HG02885 (cell line): ENCODE results near the gene ZNF439.
A peak's percentile ranks its signal among the peaks of the same experiment; 100 is the strongest.
"Not testable (repeated sequence)": the region's sequence is repeated elsewhere in the genome, so short reads cannot be mapped to it uniquely, and the experiment has no call there.

ENCODE experiments used
- ATAC-seq: cut with Tn5 transposase; IDR thresholded peaks from one replicate; pipeline ENCODE4 v1.9.1; 2021; ENCODE audit warnings: mild to moderate bottlenecking; ENCODE audit not compliant: unreplicated experiment, poor library complexity

ZNF439 gene

GRCh38 chr19:11848594-11849469 lies at the start of gene ZNF439:
ZNF439 (plus strand) TSS chr19:11848726; CDS start chr19:11848868, 142 bp downstream.
- no peak for ATAC-seq

- no peak for ATAC-seq
These were observed 42.0 kb upstream of the ZNF439 start for GRCh38 chr19:11806354-11807098.

- no peak for ATAC-seq
These were observed 41.5 kb upstream of the ZNF439 start for GRCh38 chr19:11807099-11807380.

GRCh38 chr19:11813703-11814028 lies 34.9 kb upstream of the ZNF439 start:
- ATAC-seq: no peak

- peak; percentile 97 for ATAC-seq
These were observed 34.4 kb upstream of the ZNF439 start, which contains the start of gene ZNF440 for GRCh38 chr19:11814029-11814699. ZNF440 (plus strand) TSS chr19:11814273; CDS start chr19:11814448, 175 bp downstream.

- ATAC-seq: no peak
These were observed 33.9 kb upstream of the ZNF439 start for GRCh38 chr19:11814700-11815035.

- no peak for ATAC-seq
These were observed 26.9 kb upstream of the ZNF439 start for GRCh38 chr19:11821474-11822109.

GRCh38 chr19:11828957-11829876 lies 19.3 kb upstream of the ZNF439 start:
- not testable (repeated sequence) for ATAC-seq

GRCh38 chr19:11832253-11832912 lies 16.1 kb upstream of the ZNF439 start:
- no peak for ATAC-seq

GRCh38 chr19:11833541-11833940 lies 15.0 kb upstream of the ZNF439 start:
- ATAC-seq: no peak

GRCh38 chr19:11835626-11836066 lies 12.9 kb upstream of the ZNF439 start:
- ATAC-seq: not testable (repeated sequence)

GRCh38 chr19:11843722-11844121 lies 4.8 kb upstream of the ZNF439 start:
- ATAC-seq: no peak

- ATAC-seq: not testable (repeated sequence)
These were observed 911 bp upstream of the ZNF439 start for GRCh38 chr19:11847615-11848014.

GRCh38 chr19:11848200-11848593 lies 329 bp upstream of the ZNF439 start:
- no peak for ATAC-seq

- not testable (repeated sequence) for ATAC-seq
These were observed 1.8 kb downstream of the ZNF439 start for GRCh38 chr19:11850289-11850688.

- no peak for ATAC-seq
These were observed 4.8 kb downstream of the ZNF439 start for GRCh38 chr19:11853358-11853757.

- no peak for ATAC-seq
These were observed 8.2 kb downstream of the ZNF439 start for GRCh38 chr19:11856596-11857250.

GRCh38 chr19:11860721-11861120 lies 12.2 kb downstream of the ZNF439 start:
- no peak for ATAC-seq

- ATAC-seq: no peak
These were observed 12.8 kb downstream of the ZNF439 start for GRCh38 chr19:11861301-11861700.
